Measurements from ENCODE around the gene TRIM22.

Gene TRIM22

DNA sequence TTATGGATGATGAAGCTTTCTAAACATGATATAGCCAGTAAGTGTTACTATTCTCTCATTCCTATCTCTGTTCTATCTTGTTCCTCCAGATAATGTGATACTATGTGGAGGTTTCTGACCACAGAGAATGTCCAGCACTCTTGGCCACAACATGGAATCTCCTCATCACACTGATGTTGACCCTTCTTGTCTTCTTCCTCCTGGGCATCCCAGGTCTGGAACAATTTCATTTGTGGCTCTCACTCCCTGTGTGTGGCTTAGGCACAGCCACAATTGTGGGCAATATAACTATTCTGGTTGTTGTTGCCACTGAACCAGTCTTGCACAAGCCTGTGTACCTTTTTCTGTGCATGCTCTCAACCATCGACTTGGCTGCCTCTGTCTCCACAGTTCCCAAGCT lies 36.8 kb downstream of the TRIM22 start:
- H3K4me3 ChIP-seq (ENCODE audit: low read depth, low read length) = no peak overlapping the region
- TF ChIP-seq, protein P1, sequence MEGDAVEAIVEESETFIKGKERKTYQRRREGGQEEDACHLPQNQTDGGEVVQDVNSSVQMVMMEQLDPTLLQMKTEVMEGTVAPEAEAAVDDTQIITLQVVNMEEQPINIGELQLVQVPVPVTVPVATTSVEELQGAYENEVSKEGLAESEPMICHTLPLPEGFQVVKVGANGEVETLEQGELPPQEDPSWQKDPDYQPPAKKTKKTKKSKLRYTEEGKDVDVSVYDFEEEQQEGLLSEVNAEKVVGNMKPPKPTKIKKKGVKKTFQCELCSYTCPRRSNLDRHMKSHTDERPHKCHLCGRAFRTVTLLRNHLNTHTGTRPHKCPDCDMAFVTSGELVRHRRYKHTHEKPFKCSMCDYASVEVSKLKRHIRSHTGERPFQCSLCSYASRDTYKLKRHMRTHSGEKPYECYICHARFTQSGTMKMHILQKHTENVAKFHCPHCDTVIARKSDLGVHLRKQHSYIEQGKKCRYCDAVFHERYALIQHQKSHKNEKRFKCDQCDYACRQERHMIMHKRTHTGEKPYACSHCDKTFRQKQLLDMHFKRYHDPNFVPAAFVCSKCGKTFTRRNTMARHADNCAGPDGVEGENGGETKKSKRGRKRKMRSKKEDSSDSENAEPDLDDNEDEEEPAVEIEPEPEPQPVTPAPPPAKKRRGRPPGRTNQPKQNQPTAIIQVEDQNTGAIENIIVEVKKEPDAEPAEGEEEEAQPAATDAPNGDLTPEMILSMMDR (IDR thresholded peaks at IDR 0.05; ENCODE audit: borderline replicate concordance, insufficient read depth, low read depth, low read length) = no peak

DNA sequence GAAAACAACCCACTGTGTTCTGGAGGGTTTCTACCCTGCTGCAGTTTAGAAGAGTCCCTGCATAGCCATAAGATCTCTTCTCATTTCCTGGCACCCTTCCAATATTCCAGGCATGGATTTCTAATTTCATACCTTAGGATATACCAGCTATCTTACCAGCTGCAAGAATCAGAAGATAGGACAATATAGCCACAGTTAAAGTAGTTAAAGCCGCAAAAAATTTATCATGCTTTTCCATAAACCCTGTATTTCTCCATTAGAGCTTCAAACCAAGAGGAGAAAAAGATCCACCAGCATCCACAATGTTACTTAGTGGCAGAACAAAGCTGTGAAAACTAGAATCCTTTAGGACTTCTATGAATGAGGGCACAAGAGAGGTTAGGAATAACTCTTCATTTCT lies 38.1 kb downstream of the TRIM22 start:
- TF ChIP-seq, protein P1 (IDR thresholded peaks at IDR 0.05; ENCODE audit: borderline replicate concordance, insufficient read depth, low read depth, low read length) = no peak
- no peak overlapping the region for H3K4me3 ChIP-seq (ENCODE audit: low read depth, low read length)

- TF ChIP-seq, protein P1 (IDR thresholded peaks at IDR 0.05; ENCODE audit: borderline replicate concordance, insufficient read depth, low read depth, low read length) = no peak
- H3K4me3 ChIP-seq (ENCODE audit: low read depth, low read length) = no peak within 1 kb of the TSS
Measured at GRCh38 chr11:5736396-5736795, 46.8 kb downstream of the TRIM22 start, which contains the start of gene OR56B1. Gene OR56B1 (plus strand): TSS chr11:5736448. CDS start chr11:5736517, 69 bp downstream.

- H3K4me3 ChIP-seq (ENCODE audit: low read depth, low read length) = no peak overlapping the region
- TF ChIP-seq, protein P1 (IDR thresholded peaks at IDR 0.05; ENCODE audit: borderline replicate concordance, insufficient read depth, low read depth, low read length) = no peak
Measured at GRCh38 chr11:5737091-5737490, 47.5 kb downstream of the TRIM22 start.

GRCh38 chr11:5737670-5738392 lies 48.2 kb downstream of the TRIM22 start:
- TF ChIP-seq, protein P1 (IDR thresholded peaks at IDR 0.05; ENCODE audit: borderline replicate concordance, insufficient read depth, low read depth, low read length) = no peak
- H3K4me3 ChIP-seq (ENCODE audit: low read depth, low read length) = no peak overlapping the region

DNA sequence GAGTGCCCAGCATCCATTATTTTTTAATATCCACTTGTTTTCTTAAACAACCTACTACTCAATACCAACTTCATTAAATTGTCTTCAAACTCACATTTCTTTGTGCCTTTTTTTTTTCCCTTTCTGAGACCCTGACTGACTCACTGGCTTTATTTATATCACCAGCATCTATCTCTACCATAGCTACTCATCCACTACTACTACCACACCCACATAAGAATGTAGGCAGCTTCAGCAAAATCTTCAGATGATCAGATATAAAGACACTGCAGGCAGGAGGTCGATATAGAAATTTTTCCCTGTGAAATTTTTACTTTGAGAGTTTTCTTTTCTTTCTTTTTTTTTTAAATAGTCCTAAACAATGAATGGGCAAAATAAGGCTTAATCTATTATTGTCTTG lies 48.8 kb downstream of the TRIM22 start:
- TF ChIP-seq, protein P1 (IDR thresholded peaks at IDR 0.05; ENCODE audit: borderline replicate concordance, insufficient read depth, low read depth, low read length) = no peak

GRCh38 chr11:5746614-5747013 lies 57.0 kb downstream of the TRIM22 start:
- H3K4me3 ChIP-seq (ENCODE audit: low read depth, low read length) = no peak overlapping the region
- TF ChIP-seq, protein P1 (IDR thresholded peaks at IDR 0.05; ENCODE audit: borderline replicate concordance, insufficient read depth, low read depth, low read length) = no peak

More for the DNA sequence above, 48.8 kb downstream of the TRIM22 start:
- H3K4me3 ChIP-seq (ENCODE audit: low read depth, low read length) = no peak overlapping the region

All from GM12875 (cell line).